ENCODE data around the gene OMP.

OMP gene

GRCh38 chr11:77125191-77125590 is 22.6 kb downstream of the OMP start:
- TF ChIP-seq CTCF (IDR thresholded peaks at IDR 0.05; ENCODE audit: extremely low read depth, insufficient read depth, missing control alignments), result no peak
- DNase-seq (ENCODE audit: low spot score), result no peak
- in situ Hi-C loops (cut with MboI; ENCODE audit: low pct_unique_long_range_greater_than_20kb, low sequenced_read_pairs, unreplicated experiment), result no loop called here

- no peak for DNase-seq (ENCODE audit: low spot score)
- in situ Hi-C loops (cut with MboI; ENCODE audit: low pct_unique_long_range_greater_than_20kb, low sequenced_read_pairs, unreplicated experiment), result no loop called here
- TF ChIP-seq CTCF (IDR thresholded peaks at IDR 0.05; ENCODE audit: extremely low read depth, insufficient read depth, missing control alignments), result no peak
Measured at GRCh38 chr11:77125695-77126094, 23.1 kb downstream of the OMP start.

GRCh38 chr11:77126156-77126775 is 23.6 kb downstream of the OMP start:
- DNase-seq (ENCODE audit: low spot score), result no peak
- no peak for TF ChIP-seq CTCF (IDR thresholded peaks at IDR 0.05; ENCODE audit: extremely low read depth, insufficient read depth, missing control alignments)
- in situ Hi-C loops (cut with MboI; ENCODE audit: low pct_unique_long_range_greater_than_20kb, low sequenced_read_pairs, unreplicated experiment), result no loop called here

GRCh38 chr11:77126861-77127234 is 24.2 kb downstream of the OMP start:
- TF ChIP-seq CTCF (IDR thresholded peaks at IDR 0.05; ENCODE audit: extremely low read depth, insufficient read depth, missing control alignments), result peak; percentile 4
- no peak for DNase-seq (ENCODE audit: low spot score)
- in situ Hi-C loops (cut with MboI; ENCODE audit: low pct_unique_long_range_greater_than_20kb, low sequenced_read_pairs, unreplicated experiment), result no loop called here

- DNase-seq (ENCODE audit: low spot score), result peak; percentile 82
- in situ Hi-C loops (cut with MboI; ENCODE audit: low pct_unique_long_range_greater_than_20kb, low sequenced_read_pairs, unreplicated experiment), result no loop called here
- TF ChIP-seq CTCF (IDR thresholded peaks at IDR 0.05; ENCODE audit: extremely low read depth, insufficient read depth, missing control alignments), result peak; percentile 97
Measured at GRCh38 chr11:77127235-77127911, 24.7 kb downstream of the OMP start.

- no peak for DNase-seq (ENCODE audit: low spot score)
- TF ChIP-seq CTCF (IDR thresholded peaks at IDR 0.05; ENCODE audit: extremely low read depth, insufficient read depth, missing control alignments), result no peak
- in situ Hi-C loops (cut with MboI; ENCODE audit: low pct_unique_long_range_greater_than_20kb, low sequenced_read_pairs, unreplicated experiment), result no loop called here
Measured at GRCh38 chr11:77127920-77128691, 25.5 kb downstream of the OMP start, which contains the start of gene MYO7A. Gene MYO7A (plus strand): TSS chr11:77128246. CDS start chr11:77130635, 2,389 bp downstream.

Measured in GM13977 (cell line).